ENCODE data around the gene CRNKL1.

The CRNKL1 gene

GRCh38 chr20:19990850-19991249 is 61.4 kb downstream of the CRNKL1 start:
- no peak for TF ChIP-seq MYC (IDR thresholded peaks at IDR 0.05; ENCODE audit: low read depth, low read length)
- TF ChIP-seq POLR2A (IDR thresholded peaks at IDR 0.05; ENCODE audit: extremely low read depth, insufficient read length): no peak
- TF ChIP-seq CTCF (IDR thresholded peaks at IDR 0.05; ENCODE audit: low read depth, low read length): no peak
- TF ChIP-seq MAX (IDR thresholded peaks at IDR 0.05; ENCODE audit: low read depth, low read length): no peak
- no peak for DNase-seq (ENCODE audit: low read depth)
- H3K4me3 ChIP-seq (ENCODE audit: low read depth, low read length): no peak overlapping the region

GRCh38 chr20:19987046-19987445 is 65.2 kb downstream of the CRNKL1 start:
- TF ChIP-seq POLR2A (IDR thresholded peaks at IDR 0.05; ENCODE audit: extremely low read depth, insufficient read length) (no peak), MAX (IDR thresholded peaks at IDR 0.05; ENCODE audit: low read depth, low read length) (no peak), MYC (IDR thresholded peaks at IDR 0.05; ENCODE audit: low read depth, low read length) (no peak), CTCF (IDR thresholded peaks at IDR 0.05; ENCODE audit: low read depth, low read length) (no peak)
- DNase-seq (ENCODE audit: low read depth): no peak

GRCh38 chr20:19986419-19986818 is 65.8 kb downstream of the CRNKL1 start:
- TF ChIP-seq POLR2A (IDR thresholded peaks at IDR 0.05; ENCODE audit: extremely low read depth, insufficient read length) (no peak), MYC (IDR thresholded peaks at IDR 0.05; ENCODE audit: low read depth, low read length) (no peak), MAX (IDR thresholded peaks at IDR 0.05; ENCODE audit: low read depth, low read length) (no peak), CTCF (IDR thresholded peaks at IDR 0.05; ENCODE audit: low read depth, low read length) (no peak)
- peak; percentile 43 for DNase-seq (ENCODE audit: low read depth)
- no peak overlapping the region for H3K4me3 ChIP-seq (ENCODE audit: low read depth, low read length)

More at GRCh38 chr20:19987046-19987445, 65.2 kb downstream of the CRNKL1 start:
- no peak overlapping the region for H3K4me3 ChIP-seq (ENCODE audit: low read depth, low read length)

Data from NB4 (cell line).